Mesothelial cell of epicardium (in vitro differentiated cells): Measurements from ENCODE around the gene EMX2. TPM values are rescaled to one million over a fixed set of nuclear protein-coding genes. Genes with fewer than 3 reads are reported as not detected.
A peak's percentile ranks its signal among the peaks of the same experiment; 100 is the strongest.

Experiments
- DNase-seq, 2 experiments: peaks; one replicate each; pipeline ENCODE4 v3.0.0; 2021; ENCODE audit warnings: low spot score in 2 of 2; ENCODE audit not compliant: unreplicated experiment in 2 of 2
- H3K27ac Mint-ChIP-seq: 2 replicates; pipeline ENCODE4 v1.8.0; 2021; ENCODE audit warnings: mixed read lengths
- H3K27me3 Mint-ChIP-seq: 2 replicates; pipeline ENCODE4 v1.8.0; 2021; ENCODE audit warnings: low read depth, mixed read lengths
- H3K36me3 Mint-ChIP-seq: 2 replicates; pipeline ENCODE4 v1.8.0; 2021; ENCODE audit warnings: mixed read lengths
- H3K4me1 Mint-ChIP-seq: 2 replicates; pipeline ENCODE4 v1.8.0; 2021; ENCODE audit warnings: mixed read lengths
- H3K4me3 Mint-ChIP-seq: 2 replicates; pipeline ENCODE4 v1.8.0; 2021; ENCODE audit warnings: mild to moderate bottlenecking, moderate library complexity, mixed read lengths
- H3K9me3 Mint-ChIP-seq: 2 replicates; pipeline ENCODE4 v1.8.0; 2021; ENCODE audit warnings: mixed read lengths
- CTCF ChIP-seq: fragments of 200-600 bp; sonication (generic); IDR thresholded peaks from one replicate; pipeline ENCODE4 v1.5.0; 2021; ENCODE audit warnings: antibody characterized with exemption; ENCODE audit not compliant: unreplicated experiment
- total RNA-seq: library from RNA; stranded (reverse); gene quantifications from 3 replicates; pipeline ENCODE4 v1.2.1, GENCODE V29; 2021

Gene EMX2
- 2.0 to 3.0 TPM (median 2.8 TPM) in 3 replicates for total RNA-seq

- DNase-seq: no peak
- no peaks in the 10 kb centered on the region for H3K9me3 Mint-ChIP-seq
- H3K27ac Mint-ChIP-seq: peak within 1 kb of the TSS; percentile 66
- no peaks in the 10 kb centered on the region for H3K36me3 Mint-ChIP-seq
- peak within 1 kb of the TSS; percentile 71 for H3K4me3 Mint-ChIP-seq
- no peak for TF ChIP-seq CTCF
- peaks cover 96% of the 10 kb centered on the region for H3K27me3 Mint-ChIP-seq
- peaks cover 28% of the 10 kb centered on the region for H3K4me1 Mint-ChIP-seq
Measured at GRCh38 chr10:117542706-117543224, at the start of gene EMX2. TSS of gene EMX2 (plus strand) at chr10:117542746. CDS start at chr10:117543268, 522 bp downstream.

GRCh38 chr10:117496031-117496430 lies 46.5 kb upstream of the EMX2 start:
- Mint-ChIP-seq H3K27ac (no peak overlapping the region), H3K4me1 (peaks cover 2% of the 10 kb centered on the region), H3K27me3 (peaks cover 74% of the 10 kb centered on the region), H3K4me3 (no peak overlapping the region), H3K9me3 (peaks cover 8% of the 10 kb centered on the region), H3K36me3 (no peaks in the 10 kb centered on the region)
- DNase-seq: no peak
- no peak for TF ChIP-seq CTCF

GRCh38 chr10:117496616-117497028 lies 45.9 kb upstream of the EMX2 start:
- H3K4me3 Mint-ChIP-seq: no peak overlapping the region
- peaks cover 71% of the 10 kb centered on the region for H3K27me3 Mint-ChIP-seq

GRCh38 chr10:117497736-117498135 lies 44.8 kb upstream of the EMX2 start:
- no peak for DNase-seq
- H3K27me3 Mint-ChIP-seq: peaks cover 70% of the 10 kb centered on the region

More at GRCh38 chr10:117496616-117497028, 45.9 kb upstream of the EMX2 start:
- H3K36me3 Mint-ChIP-seq: no peaks in the 10 kb centered on the region
- DNase-seq: peak; percentile 46 to 91
- H3K9me3 Mint-ChIP-seq: peaks cover 8% of the 10 kb centered on the region
- H3K27ac Mint-ChIP-seq: no peak overlapping the region
- H3K4me1 Mint-ChIP-seq: peaks cover 2% of the 10 kb centered on the region
- peak; percentile 93 for TF ChIP-seq CTCF

GRCh38 chr10:117499248-117500105 lies 43.1 kb upstream of the EMX2 start:
- peaks cover 7% of the 10 kb centered on the region for H3K9me3 Mint-ChIP-seq
- DNase-seq: no peak
- no peak overlapping the region for H3K4me3 Mint-ChIP-seq
- no peak overlapping the region for H3K27ac Mint-ChIP-seq
- H3K36me3 Mint-ChIP-seq: no peaks in the 10 kb centered on the region
- H3K27me3 Mint-ChIP-seq: peaks cover 69% of the 10 kb centered on the region
- peaks cover 10% of the 10 kb centered on the region for H3K4me1 Mint-ChIP-seq
- no peak for TF ChIP-seq CTCF

More at GRCh38 chr10:117497736-117498135, 44.8 kb upstream of the EMX2 start:
- H3K9me3 Mint-ChIP-seq: peaks cover 8% of the 10 kb centered on the region
- no peak overlapping the region for H3K27ac Mint-ChIP-seq
- H3K4me3 Mint-ChIP-seq: no peak overlapping the region
- peaks cover 2% of the 10 kb centered on the region for H3K4me1 Mint-ChIP-seq
- H3K36me3 Mint-ChIP-seq: no peaks in the 10 kb centered on the region
- no peak for TF ChIP-seq CTCF
